ENCODE data around the gene GDF7.
A peak's percentile ranks its signal among the peaks of the same experiment; 100 is the strongest.

GRCh38 chr2:20642055-20642971, 24.6 kb upstream of the GDF7 start:
- TF ChIP-seq NFIC (IDR thresholded peaks at IDR 0.05) (no peak), TEAD4 (IDR thresholded peaks at IDR 0.05) (no peak), TCF12 (IDR thresholded peaks at IDR 0.05; ENCODE audit: low read depth) (no peak), EP300 (IDR thresholded peaks at IDR 0.05; ENCODE audit: borderline replicate concordance) (no peak), MAX (IDR thresholded peaks at IDR 0.05) (no peak), YY1 (IDR thresholded peaks at IDR 0.05; ENCODE audit: low read depth) (no peak), CEBPB (IDR thresholded peaks at IDR 0.05) (no peak), RAD21 (IDR thresholded peaks at IDR 0.05; ENCODE audit: low read depth) (peak; percentile 81), CREB1 (IDR thresholded peaks at IDR 0.05; ENCODE audit: low read depth) (no peak), USF1 (IDR thresholded peaks at IDR 0.05) (no peak), FOXM1 (IDR thresholded peaks at IDR 0.05; ENCODE audit: borderline replicate concordance, low read depth) (no peak)
- TF ChIP-seq, protein P1, sequence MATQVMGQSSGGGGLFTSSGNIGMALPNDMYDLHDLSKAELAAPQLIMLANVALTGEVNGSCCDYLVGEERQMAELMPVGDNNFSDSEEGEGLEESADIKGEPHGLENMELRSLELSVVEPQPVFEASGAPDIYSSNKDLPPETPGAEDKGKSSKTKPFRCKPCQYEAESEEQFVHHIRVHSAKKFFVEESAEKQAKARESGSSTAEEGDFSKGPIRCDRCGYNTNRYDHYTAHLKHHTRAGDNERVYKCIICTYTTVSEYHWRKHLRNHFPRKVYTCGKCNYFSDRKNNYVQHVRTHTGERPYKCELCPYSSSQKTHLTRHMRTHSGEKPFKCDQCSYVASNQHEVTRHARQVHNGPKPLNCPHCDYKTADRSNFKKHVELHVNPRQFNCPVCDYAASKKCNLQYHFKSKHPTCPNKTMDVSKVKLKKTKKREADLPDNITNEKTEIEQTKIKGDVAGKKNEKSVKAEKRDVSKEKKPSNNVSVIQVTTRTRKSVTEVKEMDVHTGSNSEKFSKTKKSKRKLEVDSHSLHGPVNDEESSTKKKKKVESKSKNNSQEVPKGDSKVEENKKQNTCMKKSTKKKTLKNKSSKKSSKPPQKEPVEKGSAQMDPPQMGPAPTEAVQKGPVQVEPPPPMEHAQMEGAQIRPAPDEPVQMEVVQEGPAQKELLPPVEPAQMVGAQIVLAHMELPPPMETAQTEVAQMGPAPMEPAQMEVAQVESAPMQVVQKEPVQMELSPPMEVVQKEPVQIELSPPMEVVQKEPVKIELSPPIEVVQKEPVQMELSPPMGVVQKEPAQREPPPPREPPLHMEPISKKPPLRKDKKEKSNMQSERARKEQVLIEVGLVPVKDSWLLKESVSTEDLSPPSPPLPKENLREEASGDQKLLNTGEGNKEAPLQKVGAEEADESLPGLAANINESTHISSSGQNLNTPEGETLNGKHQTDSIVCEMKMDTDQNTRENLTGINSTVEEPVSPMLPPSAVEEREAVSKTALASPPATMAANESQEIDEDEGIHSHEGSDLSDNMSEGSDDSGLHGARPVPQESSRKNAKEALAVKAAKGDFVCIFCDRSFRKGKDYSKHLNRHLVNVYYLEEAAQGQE (IDR thresholded peaks at IDR 0.05; ENCODE audit: low read depth): no peak

Data from Ishikawa (cell line).